Subcutaneous abdominal adipose tissue (tissue), 5 donors: ENCODE data around the gene ATP6V0E1.

Experiments
- H3K27ac ChIP-seq: one replicate; pipeline ENCODE4 v1.7.0; 2013; ENCODE audit warnings: low read depth, mild to moderate bottlenecking, inconsistent platforms, low read length, moderate library complexity
- H3K27me3 ChIP-seq, 5 donors: one replicate each; pipeline ENCODE4 v1.7.0; 2013; ENCODE audit warnings: low read length in 5 of 5, inconsistent platforms in 1 of 5; ENCODE audit not compliant: control insufficient read depth in 5 of 5, insufficient read depth in 4 of 5
- H3K36me3 ChIP-seq, 5 donors: one replicate each; pipeline ENCODE4 v1.7.0; 2013; ENCODE audit warnings: low read length in 5 of 5; ENCODE audit not compliant: control insufficient read depth in 5 of 5, insufficient read depth in 5 of 5
- H3K4me1 ChIP-seq, 5 donors: one replicate each; pipeline ENCODE4 v1.7.0; 2013; ENCODE audit warnings: low read length in 5 of 5, mild to moderate bottlenecking in 3 of 5, moderate library complexity in 1 of 5; ENCODE audit not compliant: control insufficient read depth in 5 of 5, insufficient read depth in 5 of 5
- H3K4me3 ChIP-seq, 5 donors: one replicate each; pipeline ENCODE4 v1.7.0; 2013; ENCODE audit warnings: low read length in 5 of 5, low read depth in 1 of 5
- H3K9ac ChIP-seq, 5 donors: one replicate each; pipeline ENCODE4 v1.7.0; 2013; ENCODE audit warnings: low read length in 5 of 5, mild to moderate bottlenecking in 4 of 5, moderate library complexity in 3 of 5
- H3K9me3 ChIP-seq, 5 donors: one replicate each; pipeline ENCODE4 v1.7.0; 2013; ENCODE audit warnings: low read length in 5 of 5; ENCODE audit not compliant: control insufficient read depth in 5 of 5
- donor health status: healthy.
- donor health status: healthy.
- donor health status: healthy.
- donor health status: healthy.
- donor health status: healthy.

ATP6V0E1 gene

DNA sequence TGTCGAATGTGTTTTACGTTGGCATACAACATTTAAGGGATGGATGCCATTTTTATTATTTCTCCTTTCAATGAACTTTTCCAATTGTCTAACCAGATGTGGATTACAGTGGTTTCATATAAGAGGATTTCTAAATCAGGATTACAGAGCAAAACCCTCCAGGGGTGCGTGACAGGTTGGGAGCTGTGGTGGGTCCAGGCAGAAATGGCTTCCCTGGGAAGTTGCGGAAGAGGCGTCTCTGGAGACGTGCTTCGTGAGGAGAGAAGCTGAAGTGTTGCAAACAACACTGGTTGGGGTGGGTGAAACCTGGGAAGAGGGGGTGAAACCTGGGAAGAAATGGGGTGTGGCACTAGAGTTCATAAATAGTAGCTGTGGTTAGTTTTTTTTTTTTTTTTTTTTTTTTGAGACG, 28.8 kb upstream of the ATP6V0E1 start:
- H3K27ac ChIP-seq, result no peak overlapping the region

DNA sequence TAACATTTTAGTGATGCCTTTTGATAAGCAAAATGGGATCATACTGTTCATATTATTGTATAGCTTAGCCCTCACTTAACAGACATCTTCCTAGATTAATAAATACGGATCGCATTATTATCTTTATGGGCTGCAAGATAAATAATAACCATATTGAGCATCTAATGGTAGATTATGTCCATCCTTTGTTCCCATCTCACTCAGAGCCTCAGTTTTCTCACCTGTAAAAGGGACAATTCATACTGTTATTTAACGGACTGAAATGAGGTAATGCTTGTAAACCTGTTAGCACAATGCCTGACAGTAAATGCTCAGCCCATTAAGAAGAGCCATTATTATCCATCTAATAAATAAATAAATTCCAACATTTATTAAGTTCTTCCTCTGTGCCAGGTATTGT, 27.3 kb upstream of the ATP6V0E1 start:
- Histone ChIP-seq H3K9me3 (no peaks in the 10 kb centered on the region), H3K4me1 (peaks cover 4 to 23% (median 20%) of the 10 kb centered on the region in 5 donors), H3K27me3 (no peaks in the 10 kb centered on the region), H3K36me3 (peaks cover 1 to 10% (median 9%) of the 10 kb centered on the region in 5 donors), H3K27ac (no peak overlapping the region), H3K4me3 (no peak overlapping the region), H3K9ac (no peak overlapping the region)

More for the DNA sequence above, 28.8 kb upstream of the ATP6V0E1 start:
- Histone ChIP-seq H3K9ac (no peak overlapping the region), H3K9me3 (no peaks in the 10 kb centered on the region), H3K4me3 (no peak overlapping the region), H3K36me3 (peaks cover 0 to 22% (median 18%) of the 10 kb centered on the region in 5 donors), H3K27me3 (no peaks in the 10 kb centered on the region), H3K4me1 (peaks cover 0 to 14% (median 8%) of the 10 kb centered on the region in 5 donors)

DNA sequence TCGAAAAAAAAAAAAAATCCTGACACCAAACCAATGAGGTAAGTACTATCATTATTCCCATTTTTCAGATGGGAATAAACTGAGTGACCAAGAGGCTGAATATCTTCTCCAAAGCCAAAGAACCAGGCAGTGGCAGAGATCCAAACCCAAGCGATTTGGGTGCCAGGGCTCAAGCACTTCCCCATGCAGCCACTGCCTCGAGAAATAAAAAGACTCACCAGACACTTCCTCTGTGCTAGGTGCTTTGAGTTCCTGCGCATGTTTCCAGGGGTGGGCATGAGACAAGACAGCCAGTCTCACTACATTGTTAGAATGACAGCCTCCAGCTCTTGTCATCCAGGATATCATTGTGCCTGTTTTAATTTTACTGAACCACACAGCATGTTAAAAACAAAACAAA, 26.6 kb upstream of the ATP6V0E1 start:
- Histone ChIP-seq H3K9ac (no peak overlapping the region), H3K36me3 (peaks cover 2 to 10% (median 5%) of the 10 kb centered on the region in 5 donors), H3K9me3 (no peaks in the 10 kb centered on the region), H3K27ac (no peak overlapping the region), H3K27me3 (no peaks in the 10 kb centered on the region), H3K4me1 (peaks cover 4 to 23% (median 20%) of the 10 kb centered on the region in 5 donors), H3K4me3 (no peak overlapping the region)

DNA sequence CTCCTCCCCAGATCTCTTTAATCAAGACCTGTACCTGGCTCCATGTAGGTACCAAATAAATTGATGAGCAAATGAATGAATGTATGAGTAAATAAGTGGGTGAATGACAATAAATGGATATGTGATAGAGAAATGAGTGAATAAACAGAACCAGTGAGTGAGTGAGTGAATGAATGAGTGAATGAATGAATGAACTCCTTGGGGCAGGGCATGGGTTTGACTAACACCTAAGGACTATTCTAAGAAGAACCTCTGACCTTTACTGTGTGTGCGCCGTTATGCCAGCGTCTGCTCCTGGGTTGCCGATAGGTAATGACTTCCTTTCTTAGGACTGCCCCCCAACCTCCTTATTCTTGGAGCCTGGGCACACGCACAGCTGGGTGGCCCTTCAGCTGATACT, 26.1 kb upstream of the ATP6V0E1 start:
- Histone ChIP-seq H3K27ac (no peak overlapping the region), H3K36me3 (peaks cover 0 to 9% (median 5%) of the 10 kb centered on the region in 5 donors), H3K9ac (no peak overlapping the region), H3K27me3 (no peaks in the 10 kb centered on the region), H3K4me3 (no peak overlapping the region), H3K9me3 (no peaks in the 10 kb centered on the region), H3K4me1 (peaks cover 4 to 23% (median 20%) of the 10 kb centered on the region in 5 donors)

DNA sequence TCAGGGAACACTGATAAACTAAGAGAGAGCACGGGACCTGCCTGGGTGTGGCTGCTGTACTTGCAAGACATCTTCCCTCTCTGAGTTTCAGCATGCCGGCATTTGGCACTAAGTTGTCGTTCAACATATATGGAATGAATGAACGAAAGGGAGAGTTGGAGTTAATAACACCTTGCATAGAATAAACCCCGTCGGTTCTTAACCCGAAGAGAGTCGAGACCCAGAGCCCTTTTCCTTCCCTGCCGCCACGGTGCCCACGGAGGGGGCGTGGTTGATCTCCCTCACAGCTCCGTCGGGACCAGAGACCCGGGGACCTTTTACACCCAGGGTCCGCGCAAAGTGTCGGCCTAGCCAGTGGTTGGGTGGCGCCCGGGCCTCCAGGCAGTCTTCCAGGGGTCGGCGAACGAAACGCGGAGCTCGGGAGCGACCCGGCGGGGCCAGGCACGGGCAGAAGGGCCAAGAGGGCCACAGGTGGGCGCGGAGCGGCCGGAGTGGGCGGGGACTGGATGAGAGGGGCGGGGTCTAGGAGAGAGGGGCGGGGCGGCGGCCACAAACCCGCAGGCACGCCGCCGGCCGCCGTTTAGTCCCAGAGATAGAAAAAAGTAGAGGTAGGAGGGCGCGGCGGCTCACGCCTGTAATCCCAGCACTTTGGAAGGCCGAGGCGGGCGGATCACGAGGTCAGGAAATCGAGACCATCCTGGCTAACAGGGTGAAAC, 25.1 kb upstream of the ATP6V0E1 start:
- peaks cover 0 to 9% (median 5%) of the 10 kb centered on the region in 5 donors for H3K36me3 ChIP-seq
- peaks cover 4 to 23% (median 20%) of the 10 kb centered on the region in 5 donors for H3K4me1 ChIP-seq
- H3K9me3 ChIP-seq, result no peaks in the 10 kb centered on the region
- H3K4me3 ChIP-seq, result peak overlapping the region in 4 of 5 donors; percentile 95 to 100 (median 98)
- peak overlapping the region in 4 of 5 donors; percentile 30 to 97 (median 78) for H3K9ac ChIP-seq
- peak overlapping the region; percentile 74 for H3K27ac ChIP-seq
- no peaks in the 10 kb centered on the region for H3K27me3 ChIP-seq

DNA sequence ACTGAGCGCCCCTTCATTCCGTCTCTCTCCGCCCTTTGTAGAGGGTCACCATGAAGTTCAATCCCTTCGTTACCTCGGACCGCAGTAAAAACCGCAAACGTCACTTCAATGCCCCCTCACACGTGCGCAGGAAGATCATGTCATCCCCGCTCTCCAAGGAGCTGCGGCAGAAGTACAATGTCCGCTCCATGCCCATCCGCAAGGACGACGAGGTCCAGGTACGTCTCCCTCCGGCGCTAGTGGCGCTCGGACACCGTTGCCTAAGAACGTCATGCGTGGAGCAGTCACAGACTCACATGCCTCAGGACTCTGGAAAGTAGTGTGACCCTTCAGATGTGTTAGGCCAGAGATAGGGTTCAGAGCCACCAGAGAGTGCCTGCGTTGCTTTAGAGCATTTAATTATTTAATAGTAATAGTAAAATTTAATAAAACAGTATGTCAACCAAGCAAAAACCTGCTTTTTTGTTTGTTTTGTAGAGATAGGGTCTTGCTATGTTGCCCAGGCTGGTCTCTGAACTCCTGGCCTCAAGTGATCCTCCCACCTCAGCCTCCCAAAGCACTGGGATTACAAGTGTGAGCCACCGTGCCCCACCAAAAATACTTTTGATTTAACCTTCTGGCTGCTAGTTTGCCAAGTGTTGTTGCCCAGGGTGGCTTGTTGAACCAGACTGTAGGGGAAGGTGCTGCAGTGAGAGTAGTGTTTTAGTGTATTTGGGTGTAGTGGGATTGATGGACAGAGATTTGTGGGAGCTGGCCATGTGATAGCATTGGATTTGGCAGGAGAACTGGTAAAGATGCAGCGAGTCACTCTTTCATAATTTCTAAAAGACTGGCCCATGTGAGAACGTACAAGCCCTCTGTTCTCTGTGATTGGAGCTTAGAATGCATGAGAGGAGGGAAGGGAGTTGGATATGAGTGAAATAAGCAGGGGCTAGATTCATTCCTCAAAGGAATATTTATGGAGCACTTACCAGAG, 23.5 kb upstream of the ATP6V0E1 start:
- peaks cover 4 to 23% (median 20%) of the 10 kb centered on the region in 5 donors for H3K4me1 ChIP-seq
- no peaks in the 10 kb centered on the region for H3K9me3 ChIP-seq
- H3K9ac ChIP-seq, result peak overlapping the region; percentile 85 to 100 (median 97)
- H3K36me3 ChIP-seq, result peaks cover 8 to 14% (median 11%) of the 10 kb centered on the region in 5 donors
- H3K27me3 ChIP-seq, result no peaks in the 10 kb centered on the region
- H3K27ac ChIP-seq, result no peak overlapping the region
- peak overlapping the region; percentile 95 to 100 (median 98) for H3K4me3 ChIP-seq

DNA sequence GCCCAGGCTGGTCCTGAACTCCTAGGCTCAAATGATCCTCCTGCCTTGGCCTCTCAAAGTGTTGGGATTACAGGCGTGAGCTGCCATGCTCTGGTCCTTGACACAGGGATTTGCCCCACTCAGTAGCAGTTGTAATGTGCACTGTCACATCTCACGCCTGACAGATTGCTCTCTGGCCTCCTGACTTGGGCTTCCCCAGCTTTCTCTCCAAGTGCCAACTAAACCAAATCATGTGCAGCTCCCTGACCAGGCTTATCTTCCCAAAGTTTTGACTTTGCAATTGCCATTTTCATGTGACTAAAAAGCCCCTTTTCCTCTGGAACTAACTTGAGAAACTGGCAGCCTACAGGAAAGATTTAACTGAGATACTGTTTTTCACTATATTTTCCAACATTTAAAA, 13.7 kb upstream of the ATP6V0E1 start:
- H3K27ac ChIP-seq, result no peak overlapping the region
- H3K36me3 ChIP-seq, result peaks cover 8 to 26% (median 22%) of the 10 kb centered on the region in 5 donors
- H3K4me3 ChIP-seq, result no peak overlapping the region

DNA sequence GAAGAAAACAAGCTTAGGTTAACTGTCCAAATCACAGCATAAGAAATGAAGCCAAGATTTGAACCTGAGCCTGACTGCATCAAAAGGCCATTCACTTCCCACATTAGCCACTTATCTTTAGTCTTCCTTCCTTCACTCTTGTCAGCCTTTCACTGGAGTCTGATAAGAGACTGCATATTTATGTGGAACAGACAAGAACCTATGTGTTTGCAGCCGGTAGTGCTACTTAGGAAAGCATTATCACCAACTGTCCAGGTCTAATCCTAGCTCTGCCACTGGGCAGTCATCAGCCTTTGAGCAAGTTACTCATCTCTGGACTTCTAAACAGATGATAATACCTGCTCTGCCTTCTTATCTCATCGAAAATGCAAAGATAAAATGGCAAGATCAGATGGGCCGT, 12.1 kb upstream of the ATP6V0E1 start:
- Histone ChIP-seq H3K27me3 (peaks cover 0 to 5% (median 0%) of the 10 kb centered on the region in 5 donors), H3K36me3 (peaks cover 4 to 16% (median 15%) of the 10 kb centered on the region in 5 donors), H3K27ac (no peak overlapping the region), H3K9ac (no peak overlapping the region), H3K4me1 (no peaks in the 10 kb centered on the region), H3K4me3 (no peak overlapping the region), H3K9me3 (no peaks in the 10 kb centered on the region)

More for the DNA sequence above, 13.7 kb upstream of the ATP6V0E1 start:
- Histone ChIP-seq H3K9me3 (no peaks in the 10 kb centered on the region), H3K4me1 (no peaks in the 10 kb centered on the region), H3K27me3 (no peaks in the 10 kb centered on the region), H3K9ac (no peak overlapping the region)

DNA sequence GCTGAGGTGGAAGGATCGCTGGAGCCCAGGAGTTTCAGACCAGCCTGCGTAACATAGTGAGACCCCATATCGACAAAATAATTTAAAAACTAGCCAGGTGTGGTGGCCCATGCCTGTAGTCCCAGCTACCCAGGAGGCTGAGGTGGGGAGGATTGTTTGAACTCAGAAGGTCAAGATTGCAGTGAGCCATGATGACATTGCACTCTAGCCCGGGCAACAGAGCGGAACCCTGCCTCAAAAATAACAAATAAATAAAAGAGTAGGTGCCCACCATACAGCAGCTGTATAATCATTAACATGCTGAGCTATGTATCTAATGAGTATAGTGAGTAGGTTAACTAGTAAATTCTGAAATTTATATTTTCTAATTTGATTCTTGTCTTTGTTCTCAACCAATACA, 11.0 kb upstream of the ATP6V0E1 start:
- Histone ChIP-seq H3K27ac (no peak overlapping the region), H3K9me3 (no peaks in the 10 kb centered on the region), H3K27me3 (peaks cover 0 to 6% (median 0%) of the 10 kb centered on the region in 5 donors), H3K4me1 (no peaks in the 10 kb centered on the region), H3K9ac (no peak overlapping the region), H3K4me3 (no peak overlapping the region), H3K36me3 (peaks cover 4 to 16% (median 15%) of the 10 kb centered on the region in 5 donors)
